ENCODE data around the gene SPC24.

SPC24 gene

DNA sequence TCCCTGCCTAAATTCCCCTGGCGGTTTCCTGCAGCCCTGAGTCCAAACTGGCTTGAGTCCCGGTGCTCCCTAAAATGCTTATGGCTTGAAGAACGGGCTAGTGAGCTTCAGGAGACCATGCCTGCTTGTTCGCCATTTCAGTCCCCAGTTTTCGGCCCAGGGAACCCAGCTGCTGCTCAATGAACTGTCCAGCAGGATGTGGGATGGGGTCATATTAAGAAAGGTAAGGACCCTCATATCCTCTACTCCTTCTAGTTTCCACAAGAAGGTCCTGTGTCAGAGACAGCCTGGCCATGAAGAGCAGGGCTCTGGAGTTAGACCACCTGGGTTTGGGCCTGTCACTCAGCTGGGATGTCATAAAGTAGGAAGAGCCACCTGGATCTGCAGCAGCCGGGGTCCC is 17.0 kb upstream of the SPC24 start:
- TF ChIP-seq SPI1 (IDR thresholded peaks at IDR 0.05; ENCODE audit: borderline replicate concordance, low read depth) (no peak), CTCF (IDR thresholded peaks at IDR 0.05; ENCODE audit: insufficient read depth, low read length) (no peak), GABPA (IDR thresholded peaks at IDR 0.05; ENCODE audit: low read depth) (no peak), POLR2AphosphoS5 (IDR thresholded peaks at IDR 0.05; ENCODE audit: low read depth) (no peak)
- TF ChIP-seq, protein P1, sequence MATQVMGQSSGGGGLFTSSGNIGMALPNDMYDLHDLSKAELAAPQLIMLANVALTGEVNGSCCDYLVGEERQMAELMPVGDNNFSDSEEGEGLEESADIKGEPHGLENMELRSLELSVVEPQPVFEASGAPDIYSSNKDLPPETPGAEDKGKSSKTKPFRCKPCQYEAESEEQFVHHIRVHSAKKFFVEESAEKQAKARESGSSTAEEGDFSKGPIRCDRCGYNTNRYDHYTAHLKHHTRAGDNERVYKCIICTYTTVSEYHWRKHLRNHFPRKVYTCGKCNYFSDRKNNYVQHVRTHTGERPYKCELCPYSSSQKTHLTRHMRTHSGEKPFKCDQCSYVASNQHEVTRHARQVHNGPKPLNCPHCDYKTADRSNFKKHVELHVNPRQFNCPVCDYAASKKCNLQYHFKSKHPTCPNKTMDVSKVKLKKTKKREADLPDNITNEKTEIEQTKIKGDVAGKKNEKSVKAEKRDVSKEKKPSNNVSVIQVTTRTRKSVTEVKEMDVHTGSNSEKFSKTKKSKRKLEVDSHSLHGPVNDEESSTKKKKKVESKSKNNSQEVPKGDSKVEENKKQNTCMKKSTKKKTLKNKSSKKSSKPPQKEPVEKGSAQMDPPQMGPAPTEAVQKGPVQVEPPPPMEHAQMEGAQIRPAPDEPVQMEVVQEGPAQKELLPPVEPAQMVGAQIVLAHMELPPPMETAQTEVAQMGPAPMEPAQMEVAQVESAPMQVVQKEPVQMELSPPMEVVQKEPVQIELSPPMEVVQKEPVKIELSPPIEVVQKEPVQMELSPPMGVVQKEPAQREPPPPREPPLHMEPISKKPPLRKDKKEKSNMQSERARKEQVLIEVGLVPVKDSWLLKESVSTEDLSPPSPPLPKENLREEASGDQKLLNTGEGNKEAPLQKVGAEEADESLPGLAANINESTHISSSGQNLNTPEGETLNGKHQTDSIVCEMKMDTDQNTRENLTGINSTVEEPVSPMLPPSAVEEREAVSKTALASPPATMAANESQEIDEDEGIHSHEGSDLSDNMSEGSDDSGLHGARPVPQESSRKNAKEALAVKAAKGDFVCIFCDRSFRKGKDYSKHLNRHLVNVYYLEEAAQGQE (IDR thresholded peaks at IDR 0.05; ENCODE audit: insufficient replicate concordance, low read depth): no peak
- no peak overlapping the region for H3K27ac ChIP-seq (replicated peaks)
- H3K4me3 ChIP-seq (replicated peaks; ENCODE audit: insufficient read depth, low read length): no peak overlapping the region
- DNase-seq (ENCODE audit: low read depth in 1 of 2, low spot score in 1 of 2): no peak
- no peaks in the 10 kb centered on the region for H3K27me3 ChIP-seq (ENCODE audit: insufficient read depth, poor library complexity, severe bottlenecking)

GRCh38 chr19:11171144-11171543 is 15.6 kb upstream of the SPC24 start:
- no peaks in the 10 kb centered on the region for H3K27me3 ChIP-seq (ENCODE audit: insufficient read depth, poor library complexity, severe bottlenecking)
- DNase-seq (ENCODE audit: low read depth in 1 of 2, low spot score in 1 of 2): no peak
- TF ChIP-seq POLR2AphosphoS5 (IDR thresholded peaks at IDR 0.05; ENCODE audit: low read depth) (no peak), CTCF (IDR thresholded peaks at IDR 0.05; ENCODE audit: insufficient read depth, low read length) (no peak), SPI1 (IDR thresholded peaks at IDR 0.05; ENCODE audit: borderline replicate concordance, low read depth) (no peak), GABPA (IDR thresholded peaks at IDR 0.05; ENCODE audit: low read depth) (no peak)
- TF ChIP-seq, protein P1 (IDR thresholded peaks at IDR 0.05; ENCODE audit: insufficient replicate concordance, low read depth): no peak
- H3K27ac ChIP-seq (replicated peaks): no peak overlapping the region
- no peak overlapping the region for H3K4me3 ChIP-seq (replicated peaks; ENCODE audit: insufficient read depth, low read length)

DNA sequence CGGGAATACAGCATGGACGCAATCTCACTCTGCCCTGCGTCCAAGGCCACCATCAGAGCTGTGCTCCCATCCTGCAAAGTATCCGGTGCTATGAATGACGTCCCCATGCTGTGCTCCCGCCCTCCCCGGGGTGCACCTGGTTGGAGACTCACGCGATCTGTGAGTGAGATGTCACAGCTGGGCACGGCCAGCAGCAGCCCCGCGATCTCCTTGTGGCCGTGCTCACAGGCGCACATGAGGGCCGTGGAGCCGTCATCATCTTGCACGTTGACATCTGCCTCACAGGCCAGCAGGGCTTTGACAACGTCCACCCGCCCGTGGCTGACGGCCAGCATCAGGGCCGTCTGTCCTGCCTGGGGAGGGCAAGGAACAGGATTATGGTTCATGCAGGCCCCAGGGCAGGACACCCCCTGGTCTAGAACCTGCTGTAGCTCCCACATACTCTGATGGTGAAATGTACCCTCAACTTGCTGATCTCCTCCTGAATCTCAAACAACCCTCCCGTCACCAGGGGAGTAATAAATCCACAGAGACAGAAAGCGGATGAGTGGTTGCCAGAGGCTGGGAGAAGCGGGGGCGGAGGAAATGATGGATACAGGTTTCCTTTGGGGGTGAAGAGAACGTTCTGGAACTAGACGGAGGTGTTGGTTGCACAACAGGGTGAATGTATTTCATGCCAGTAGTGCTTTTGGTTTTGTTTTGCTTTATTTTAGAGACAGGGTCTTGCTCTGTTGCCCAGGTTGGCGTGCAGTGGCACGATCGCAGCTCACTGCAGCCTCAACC is 14.5 kb upstream of the SPC24 start:
- Histone ChIP-seq H3K27me3 (ENCODE audit: insufficient read depth, poor library complexity, severe bottlenecking) (no peaks in the 10 kb centered on the region), H3K4me3 (replicated peaks; ENCODE audit: insufficient read depth, low read length) (no peak overlapping the region), H3K27ac (replicated peaks) (no peak overlapping the region)
- TF ChIP-seq POLR2AphosphoS5 (IDR thresholded peaks at IDR 0.05; ENCODE audit: low read depth) (no peak), SPI1 (IDR thresholded peaks at IDR 0.05; ENCODE audit: borderline replicate concordance, low read depth) (no peak), CTCF (IDR thresholded peaks at IDR 0.05; ENCODE audit: insufficient read depth, low read length) (no peak), GABPA (IDR thresholded peaks at IDR 0.05; ENCODE audit: low read depth) (no peak)
- TF ChIP-seq, protein P1 (IDR thresholded peaks at IDR 0.05; ENCODE audit: insufficient replicate concordance, low read depth): no peak
- DNase-seq (ENCODE audit: low read depth in 1 of 2, low spot score in 1 of 2): no peak

All from HL-60 (cell line).